Peyer's patch (tissue), 4 donors: ENCODE data around the gene AP1M2. TPM values are rescaled to one million over a fixed set of nuclear protein-coding genes. Genes with fewer than 3 reads are reported as not detected.

Experiments used
- DNase-seq, 3 donors: peaks; one replicate each; pipeline ENCODE4 v3.0.0-alpha.2; 2017 to 2019
- H3K27ac ChIP-seq, 4 donors: fragments of 200-600 bp; sonication (generic); one replicate each; pipeline ENCODE4 v1.5.1; 2016 to 2019
- H3K27me3 ChIP-seq, 2 donors: fragments of 200-600 bp; sonication (generic); one replicate each; pipeline ENCODE4 v1.5.1; 2019
- H3K36me3 ChIP-seq, 3 donors: fragments of 200-600 bp; sonication (generic); one replicate each; pipeline ENCODE4 v1.5.1; 2016 to 2019
- H3K4me1 ChIP-seq, 4 donors: fragments of 200-600 bp; sonication (generic); one replicate each; pipeline ENCODE4 v1.5.1; 2016 to 2019
- H3K4me3 ChIP-seq, 4 donors: fragments of 200-600 bp; sonication (generic); 1 replicate in 3 of 4; 2 replicates in 1 of 4; pipeline ENCODE4 v1.5.1; 2016 to 2019; ENCODE audit warnings: mild to moderate bottlenecking in 1 of 4
- H3K9me3 ChIP-seq, 4 donors: fragments of 200-600 bp; sonication (generic); one replicate each; pipeline ENCODE4 v1.5.1; 2016 to 2019; ENCODE audit warnings: mild to moderate bottlenecking in 1 of 4
- POLR2A ChIP-seq, 2 donors: fragments of 450-650 bp; IDR thresholded peaks; one replicate each; pipeline ENCODE4 v1.5.1; 2017; ENCODE audit warnings: antibody characterized with exemption in 2 of 2, mild to moderate bottlenecking in 2 of 2, moderate library complexity in 2 of 2
- total RNA-seq, 4 donors: library from RNA; depleted of rRNA; stranded (reverse); fragments of >200 nt; gene quantifications; one replicate each; pipeline ENCODE4 v1.1.0, GENCODE V29; 2016
- TF ChIP-seq, protein P1 (sequence below), 6 experiments: fragments of 450-650 bp in 4 of 6; fragments of 200-600 bp in 2 of 6; sonication (generic) in 1 of 6; IDR thresholded peaks; one replicate each; pipeline ENCODE4 v1.5.1; 2017 to 2019; ENCODE audit warnings: antibody characterized with exemption in 6 of 6, mild to moderate bottlenecking in 3 of 6, moderate library complexity in 1 of 6

Gene AP1M2
- total RNA-seq, 4 donors from 2014 or later: 60.2 to 102 (median 82.5) TPM

GRCh38 chr19:10600149-10600548, 13.0 kb upstream of the AP1M2 start:
- Histone ChIP-seq H3K27ac (no peak overlapping the region), H3K4me3 (no peak overlapping the region), H3K4me1 (peaks cover 0 to 16% (median 7%) of the 10 kb centered on the region in 4 donors), H3K36me3 (no peaks in the 10 kb centered on the region), H3K9me3 (no peaks in the 10 kb centered on the region), H3K27me3 (no peaks in the 10 kb centered on the region)
- no peak for DNase-seq
- TF ChIP-seq, protein P1, sequence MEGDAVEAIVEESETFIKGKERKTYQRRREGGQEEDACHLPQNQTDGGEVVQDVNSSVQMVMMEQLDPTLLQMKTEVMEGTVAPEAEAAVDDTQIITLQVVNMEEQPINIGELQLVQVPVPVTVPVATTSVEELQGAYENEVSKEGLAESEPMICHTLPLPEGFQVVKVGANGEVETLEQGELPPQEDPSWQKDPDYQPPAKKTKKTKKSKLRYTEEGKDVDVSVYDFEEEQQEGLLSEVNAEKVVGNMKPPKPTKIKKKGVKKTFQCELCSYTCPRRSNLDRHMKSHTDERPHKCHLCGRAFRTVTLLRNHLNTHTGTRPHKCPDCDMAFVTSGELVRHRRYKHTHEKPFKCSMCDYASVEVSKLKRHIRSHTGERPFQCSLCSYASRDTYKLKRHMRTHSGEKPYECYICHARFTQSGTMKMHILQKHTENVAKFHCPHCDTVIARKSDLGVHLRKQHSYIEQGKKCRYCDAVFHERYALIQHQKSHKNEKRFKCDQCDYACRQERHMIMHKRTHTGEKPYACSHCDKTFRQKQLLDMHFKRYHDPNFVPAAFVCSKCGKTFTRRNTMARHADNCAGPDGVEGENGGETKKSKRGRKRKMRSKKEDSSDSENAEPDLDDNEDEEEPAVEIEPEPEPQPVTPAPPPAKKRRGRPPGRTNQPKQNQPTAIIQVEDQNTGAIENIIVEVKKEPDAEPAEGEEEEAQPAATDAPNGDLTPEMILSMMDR (IDR thresholded peaks at IDR 0.05): no peak
- TF ChIP-seq POLR2A (IDR thresholded peaks at IDR 0.05): no peak

GRCh38 chr19:10593820-10594637, 6.9 kb upstream of the AP1M2 start:
- H3K27me3 ChIP-seq: no peaks in the 10 kb centered on the region
- H3K4me3 ChIP-seq: no peak overlapping the region
- no peak for TF ChIP-seq POLR2A (IDR thresholded peaks at IDR 0.05)
- TF ChIP-seq, protein P1 (IDR thresholded peaks at IDR 0.05): no peak
- H3K27ac ChIP-seq: peak overlapping the region in 1 of 4 donors; percentile 66
- peak in 2 of 3 donors; percentile 71 to 77 for DNase-seq
- no peaks in the 10 kb centered on the region for H3K36me3 ChIP-seq
- no peaks in the 10 kb centered on the region for H3K9me3 ChIP-seq
- H3K4me1 ChIP-seq: peaks cover 0 to 15% (median 6%) of the 10 kb centered on the region in 4 donors

- Histone ChIP-seq H3K27ac (peak overlapping the region in 1 of 4 donors; percentile 66), H3K36me3 (no peaks in the 10 kb centered on the region), H3K4me3 (no peak overlapping the region), H3K27me3 (no peaks in the 10 kb centered on the region), H3K9me3 (no peaks in the 10 kb centered on the region), H3K4me1 (peaks cover 0 to 15% (median 6%) of the 10 kb centered on the region in 4 donors)
- TF ChIP-seq, protein P1 (IDR thresholded peaks at IDR 0.05): no peak
- TF ChIP-seq POLR2A (IDR thresholded peaks at IDR 0.05): no peak
- DNase-seq: peak in 1 of 3 donors; percentile 50
Observed at GRCh38 chr19:10593148-10593547, 6.0 kb upstream of the AP1M2 start.

DNA sequence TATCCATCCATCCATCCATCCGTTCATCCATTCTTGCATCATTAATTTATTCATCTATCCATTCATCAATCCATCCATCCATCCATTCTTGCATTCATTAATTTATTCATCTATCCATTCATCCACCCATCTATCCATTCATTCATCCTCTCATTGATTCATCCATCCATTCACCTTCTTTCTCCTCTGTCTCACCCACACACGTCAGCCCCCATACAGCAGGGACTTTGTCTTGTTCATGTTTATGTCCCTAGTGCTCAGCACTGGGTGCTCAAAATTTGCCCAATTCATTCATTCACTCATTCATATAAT, 683 bp upstream of the AP1M2 start:
- Histone ChIP-seq H3K4me1 (no peaks in the 10 kb centered on the region), H3K27me3 (no peaks in the 10 kb centered on the region), H3K4me3 (no peak overlapping the region), H3K27ac (no peak overlapping the region), H3K9me3 (no peaks in the 10 kb centered on the region), H3K36me3 (no peaks in the 10 kb centered on the region)
- TF ChIP-seq, protein P1 (IDR thresholded peaks at IDR 0.05): no peak
- TF ChIP-seq POLR2A (IDR thresholded peaks at IDR 0.05): no peak
- DNase-seq: no peak

DNA sequence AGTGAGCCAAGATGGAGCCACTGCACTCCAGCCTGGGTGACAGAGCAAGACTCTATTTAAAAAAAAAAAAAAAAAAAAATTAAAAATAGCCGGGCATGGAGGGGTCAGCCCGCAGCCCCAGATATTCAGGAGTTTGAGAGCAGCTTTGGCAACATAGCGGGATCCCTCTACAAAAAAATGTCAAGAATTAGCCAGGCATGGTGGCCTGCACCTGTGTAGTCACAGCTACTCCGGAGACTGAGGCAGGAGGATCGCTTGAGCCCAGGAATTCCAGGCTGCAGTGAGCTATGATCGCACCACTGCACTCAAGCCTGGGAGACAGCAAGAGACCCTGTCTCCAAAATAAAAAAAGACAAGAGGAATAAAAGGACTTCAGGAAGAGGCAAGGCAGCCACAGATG, 716 bp downstream of the AP1M2 start:
- no peaks in the 10 kb centered on the region for H3K27me3 ChIP-seq
- H3K9me3 ChIP-seq: no peaks in the 10 kb centered on the region
- TF ChIP-seq, protein P1 (IDR thresholded peaks at IDR 0.05): no peak
- no peak for TF ChIP-seq POLR2A (IDR thresholded peaks at IDR 0.05)
- DNase-seq: no peak
- H3K36me3 ChIP-seq: peaks cover 0 to 2% (median 0%) of the 10 kb centered on the region in 3 donors
- peak overlapping the region in 1 of 4 donors; percentile 32 for H3K27ac ChIP-seq
- H3K4me1 ChIP-seq: no peaks in the 10 kb centered on the region
- H3K4me3 ChIP-seq: peak overlapping the region in 3 of 4 donors; percentile 43 to 70 (median 65)
